GM20000 (cell line): Measurements from ENCODE around the gene SPATA31E1.
"Not testable (repeated sequence)": the region's sequence is repeated elsewhere in the genome, so short reads cannot be mapped to it uniquely, and the experiment has no call there.

Source experiments
- DNase-seq: peaks from one replicate; pipeline ENCODE4 v3.0.0; 2012; ENCODE audit warnings: low spot score
- TF ChIP-seq, protein P1 (sequence below): IDR thresholded peaks from 2 replicates; pipeline ENCODE4 v1.5.1; 2012; ENCODE audit warnings: mild to moderate bottlenecking, control low read depth; ENCODE audit errors: extremely low read depth, missing control alignments

Gene SPATA31E1

DNA sequence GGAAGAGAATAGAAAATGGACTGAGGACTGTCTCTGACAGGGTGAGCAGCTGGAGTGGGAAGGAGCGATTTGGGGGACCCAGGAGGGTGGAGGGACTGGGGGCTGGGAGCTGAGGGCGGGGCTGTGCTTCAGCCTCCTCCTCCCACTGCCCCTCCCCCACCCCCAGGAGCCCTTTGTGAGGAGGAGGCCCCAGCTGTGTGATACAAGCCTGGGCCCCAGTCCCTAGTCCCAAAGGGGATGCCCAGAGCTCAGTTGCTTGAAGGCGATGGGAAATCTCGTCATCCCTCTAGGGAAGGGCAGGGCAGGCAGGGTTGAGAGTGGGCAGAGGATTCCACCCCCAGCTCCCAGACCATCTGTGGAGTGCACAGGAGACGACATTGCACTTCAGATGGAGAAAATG, at the start of gene SPATA31E1:
TSS of gene SPATA31E1 (plus strand) at position 251 of the 400 bp plus-strand sequence. CDS start at position 266, 15 bp downstream.
- TF ChIP-seq, protein P1, sequence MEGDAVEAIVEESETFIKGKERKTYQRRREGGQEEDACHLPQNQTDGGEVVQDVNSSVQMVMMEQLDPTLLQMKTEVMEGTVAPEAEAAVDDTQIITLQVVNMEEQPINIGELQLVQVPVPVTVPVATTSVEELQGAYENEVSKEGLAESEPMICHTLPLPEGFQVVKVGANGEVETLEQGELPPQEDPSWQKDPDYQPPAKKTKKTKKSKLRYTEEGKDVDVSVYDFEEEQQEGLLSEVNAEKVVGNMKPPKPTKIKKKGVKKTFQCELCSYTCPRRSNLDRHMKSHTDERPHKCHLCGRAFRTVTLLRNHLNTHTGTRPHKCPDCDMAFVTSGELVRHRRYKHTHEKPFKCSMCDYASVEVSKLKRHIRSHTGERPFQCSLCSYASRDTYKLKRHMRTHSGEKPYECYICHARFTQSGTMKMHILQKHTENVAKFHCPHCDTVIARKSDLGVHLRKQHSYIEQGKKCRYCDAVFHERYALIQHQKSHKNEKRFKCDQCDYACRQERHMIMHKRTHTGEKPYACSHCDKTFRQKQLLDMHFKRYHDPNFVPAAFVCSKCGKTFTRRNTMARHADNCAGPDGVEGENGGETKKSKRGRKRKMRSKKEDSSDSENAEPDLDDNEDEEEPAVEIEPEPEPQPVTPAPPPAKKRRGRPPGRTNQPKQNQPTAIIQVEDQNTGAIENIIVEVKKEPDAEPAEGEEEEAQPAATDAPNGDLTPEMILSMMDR = no peak
- DNase-seq = no peak

DNA sequence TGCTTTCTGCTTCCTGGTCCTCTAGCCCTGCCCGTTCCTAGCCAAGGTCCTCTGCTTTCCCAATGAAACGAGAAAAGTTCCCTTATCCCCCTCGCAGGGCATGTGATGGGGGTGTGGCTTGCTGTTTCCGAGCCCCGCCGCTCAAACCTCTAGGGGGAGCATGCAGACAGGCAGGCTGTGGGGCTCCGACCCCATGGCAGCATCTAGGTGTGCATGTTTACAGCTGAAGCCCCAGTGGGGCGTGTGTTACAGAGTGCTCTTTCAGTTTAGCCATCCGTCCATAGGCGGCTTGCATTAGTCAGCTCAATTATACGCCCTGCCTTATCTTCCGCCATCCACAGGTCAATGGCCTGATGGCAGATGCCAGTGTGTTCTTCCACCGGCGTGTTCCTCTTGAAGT, 48.3 kb upstream of the SPATA31E1 start:
- TF ChIP-seq, protein P1 = no peak
- DNase-seq = no peak

DNA sequence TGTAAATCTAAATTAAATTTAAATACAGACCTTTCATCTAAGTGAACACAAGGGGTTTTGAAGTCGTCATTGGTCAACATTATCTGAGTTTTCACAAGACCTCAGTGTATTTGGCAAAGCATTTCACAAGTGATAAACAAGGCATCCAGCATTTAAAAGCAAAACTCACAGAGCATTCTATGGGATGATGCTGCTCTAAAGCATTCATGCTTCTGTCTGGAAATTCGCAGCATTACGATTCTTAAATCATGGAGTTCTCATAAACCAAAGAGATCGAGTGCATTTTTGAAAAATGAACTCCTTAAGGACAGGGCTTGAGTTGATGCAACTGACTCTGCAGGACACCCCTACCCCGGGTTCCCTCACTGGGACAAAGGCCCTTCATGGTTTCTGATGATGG, 46.1 kb upstream of the SPATA31E1 start:
- DNase-seq = no peak
- TF ChIP-seq, protein P1 = no peak

DNA sequence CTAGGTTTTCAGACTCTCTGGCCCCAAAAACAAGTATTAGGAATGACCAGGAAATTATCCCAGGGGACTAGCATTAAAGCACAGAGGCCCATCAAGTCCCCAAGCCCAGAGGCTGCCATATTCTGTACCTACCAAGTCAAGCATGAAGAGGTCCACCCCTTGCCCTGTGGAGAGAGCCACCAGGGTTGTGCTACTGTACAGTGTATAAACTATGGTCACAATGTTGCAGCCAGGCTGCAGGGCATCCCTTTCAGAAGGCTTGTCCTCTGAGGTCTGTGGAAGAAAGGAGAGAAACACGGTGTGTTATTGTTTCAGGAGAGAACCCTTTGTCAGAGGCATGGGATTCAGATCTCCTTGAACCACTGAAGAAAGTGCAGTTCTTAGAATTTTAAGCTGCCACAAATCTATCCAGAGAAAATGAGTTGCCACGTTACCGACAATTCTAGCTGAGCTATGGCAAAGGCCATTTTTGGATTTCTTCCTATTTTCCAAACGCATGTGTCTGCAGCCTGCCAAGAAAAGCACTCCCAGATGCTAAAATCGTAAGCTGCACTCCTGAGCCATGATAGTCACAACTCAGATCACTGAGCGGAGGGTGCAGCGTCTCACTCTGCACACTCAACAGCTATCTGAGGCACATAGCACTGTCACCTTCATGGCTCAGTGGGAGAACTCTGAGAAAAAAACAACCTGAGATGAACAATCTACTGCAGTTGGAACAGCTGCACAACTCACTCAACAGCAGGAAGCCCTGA, 45.5 kb upstream of the SPATA31E1 start:
- DNase-seq = no peak
- TF ChIP-seq, protein P1 = no peak

DNA sequence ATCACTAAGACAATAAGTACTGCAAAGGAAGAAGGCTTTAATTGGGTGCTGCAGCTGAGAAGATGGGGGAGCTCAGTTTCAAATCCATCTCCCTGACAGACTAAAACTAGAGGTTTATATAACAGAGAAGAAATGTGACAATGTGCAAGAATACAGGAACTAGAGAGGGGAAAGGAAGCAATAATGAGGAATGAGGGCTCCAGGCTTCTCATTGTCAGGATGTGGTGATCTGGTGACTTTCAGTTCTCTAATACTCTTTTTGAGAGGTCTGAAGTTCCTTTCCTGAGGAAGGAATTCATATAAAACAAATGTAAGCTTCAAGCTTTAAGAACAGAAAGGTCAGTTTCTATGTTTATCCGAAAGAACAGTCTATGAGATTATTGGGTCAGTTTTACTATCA, 42.5 kb upstream of the SPATA31E1 start:
- DNase-seq = no peak
- TF ChIP-seq, protein P1 = no peak

DNA sequence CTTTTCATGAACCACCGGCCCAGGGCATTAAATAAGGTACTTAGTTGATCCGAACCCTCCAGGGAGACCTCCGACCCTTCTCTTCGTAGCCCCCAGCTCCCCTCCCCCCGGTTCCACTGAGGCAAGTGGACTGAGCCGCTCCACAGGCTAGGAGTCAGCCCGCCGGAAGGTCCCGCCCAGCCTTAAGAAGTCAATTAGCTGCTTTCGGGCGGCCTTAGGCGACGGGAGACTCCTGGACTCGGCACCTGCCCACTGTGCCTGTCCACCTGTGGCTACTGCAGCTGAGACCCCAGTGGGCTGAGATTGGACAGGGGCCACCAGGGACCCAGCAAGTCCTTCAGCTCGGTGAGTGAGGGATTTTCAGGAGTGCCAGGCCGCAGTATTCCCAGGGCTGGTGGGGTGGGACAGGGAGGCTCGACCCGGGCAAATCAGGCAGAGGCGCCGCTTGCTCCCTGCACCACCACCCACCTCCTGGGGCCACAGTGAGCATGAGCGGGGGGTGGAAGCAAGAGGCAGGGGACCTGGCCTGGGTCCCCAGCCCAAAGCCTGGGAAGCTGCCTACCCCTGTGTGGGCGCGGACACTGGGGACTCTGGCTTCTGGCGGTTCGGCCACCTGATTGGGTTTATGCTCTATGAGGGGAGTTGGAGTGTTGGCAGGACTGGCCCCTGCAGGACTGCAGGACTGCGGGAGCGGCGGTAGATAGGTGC, 39.6 kb upstream of the SPATA31E1 start:
- no peak for DNase-seq
- TF ChIP-seq, protein P1 = no peak

DNA sequence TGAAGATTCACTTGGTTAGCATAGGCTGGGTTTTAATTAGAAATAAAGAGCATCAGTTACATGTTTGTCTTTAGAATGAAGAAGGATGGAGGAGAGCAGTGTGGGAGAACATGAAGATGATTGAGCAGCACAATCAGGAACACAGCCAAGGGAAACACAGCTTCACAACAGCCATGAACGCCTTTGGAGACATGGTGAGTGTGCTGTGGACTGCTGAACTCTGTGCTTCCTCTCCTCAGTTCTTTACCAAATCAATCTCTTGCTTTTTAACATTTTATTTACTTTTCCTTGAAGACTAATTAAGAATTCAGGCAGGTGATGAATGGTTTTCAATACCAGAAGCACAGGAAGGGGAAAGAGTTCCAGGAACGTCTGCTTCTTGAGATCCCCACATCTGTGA, 38.2 kb upstream of the SPATA31E1 start:
- no peak for DNase-seq
- TF ChIP-seq, protein P1 = no peak

DNA sequence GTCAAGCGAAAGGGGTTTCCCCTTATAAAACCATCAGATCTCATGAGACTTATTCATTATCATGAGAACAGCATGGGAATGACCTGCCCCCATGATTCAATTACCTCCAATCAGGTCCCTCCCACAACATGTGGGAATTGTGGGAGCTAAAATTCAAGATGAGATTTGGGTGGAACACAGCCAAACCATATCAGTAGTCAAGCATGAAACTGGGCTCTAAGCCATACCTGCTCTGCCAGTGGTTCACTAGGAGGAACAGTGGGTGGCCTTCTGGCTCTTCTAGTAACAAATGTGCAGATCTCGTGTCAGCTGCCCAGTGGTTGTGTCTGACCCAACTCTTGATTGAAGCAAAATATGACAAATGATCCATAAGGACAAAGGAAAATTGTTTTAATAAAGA, 34.9 kb upstream of the SPATA31E1 start:
- DNase-seq = not testable (repeated sequence)
